SU-DHL-6 (cell line): Measurements from ENCODE around the gene GINS3.

Experiments used
- EZH2phosphoT487 ChIP-seq: fragments of 200-600 bp; sonication (generic), shearing (Covaris generic); conservative IDR thresholded peaks from 2 replicates; pipeline ENCODE4 v1.6.1; 2018; ENCODE audit warnings: mild to moderate bottlenecking, antibody characterized with exemption, low read length, moderate library complexity, mixed read lengths
- TF ChIP-seq, protein P1 (sequence below): fragments of 200-600 bp; sonication (generic); IDR thresholded peaks from one replicate; pipeline ENCODE4 v1.5.1; 2017; ENCODE audit warnings: antibody characterized with exemption, mild to moderate bottlenecking, low read length, moderate library complexity; ENCODE audit not compliant: insufficient read depth, poor library complexity, severe bottlenecking

- TF ChIP-seq, protein P1, sequence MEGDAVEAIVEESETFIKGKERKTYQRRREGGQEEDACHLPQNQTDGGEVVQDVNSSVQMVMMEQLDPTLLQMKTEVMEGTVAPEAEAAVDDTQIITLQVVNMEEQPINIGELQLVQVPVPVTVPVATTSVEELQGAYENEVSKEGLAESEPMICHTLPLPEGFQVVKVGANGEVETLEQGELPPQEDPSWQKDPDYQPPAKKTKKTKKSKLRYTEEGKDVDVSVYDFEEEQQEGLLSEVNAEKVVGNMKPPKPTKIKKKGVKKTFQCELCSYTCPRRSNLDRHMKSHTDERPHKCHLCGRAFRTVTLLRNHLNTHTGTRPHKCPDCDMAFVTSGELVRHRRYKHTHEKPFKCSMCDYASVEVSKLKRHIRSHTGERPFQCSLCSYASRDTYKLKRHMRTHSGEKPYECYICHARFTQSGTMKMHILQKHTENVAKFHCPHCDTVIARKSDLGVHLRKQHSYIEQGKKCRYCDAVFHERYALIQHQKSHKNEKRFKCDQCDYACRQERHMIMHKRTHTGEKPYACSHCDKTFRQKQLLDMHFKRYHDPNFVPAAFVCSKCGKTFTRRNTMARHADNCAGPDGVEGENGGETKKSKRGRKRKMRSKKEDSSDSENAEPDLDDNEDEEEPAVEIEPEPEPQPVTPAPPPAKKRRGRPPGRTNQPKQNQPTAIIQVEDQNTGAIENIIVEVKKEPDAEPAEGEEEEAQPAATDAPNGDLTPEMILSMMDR, result no peak
- no peak for TF ChIP-seq EZH2phosphoT487
These were observed 52.0 kb downstream of the GINS3 start for GRCh38 chr16:58444265-58444664.
